NCI-H510A (cell line): ENCODE data around the gene ACOXL.
"Not testable (repeated sequence)": the region's sequence is repeated elsewhere in the genome, so short reads cannot be mapped to it uniquely, and the experiment has no call there.

ENCODE experiments used
- DNase-seq: peaks from one replicate; lab custom pipeline; 2025; lab: John Stamatoyannopoulos, UW

Gene ACOXL

GRCh38 chr2:111041398-111042202 lies 309.2 kb downstream of the ACOXL start:
- DNase-seq: no peak

GRCh38 chr2:111042261-111042660 lies 309.9 kb downstream of the ACOXL start:
- no peak for DNase-seq

- no peak for DNase-seq
Observed at GRCh38 chr2:111042772-111043771, 310.7 kb downstream of the ACOXL start.

GRCh38 chr2:111044066-111044465 lies 311.7 kb downstream of the ACOXL start:
- no peak for DNase-seq

- not testable (repeated sequence) for DNase-seq
Observed at GRCh38 chr2:111045236-111045635, 312.9 kb downstream of the ACOXL start.

- no peak for DNase-seq
Observed at GRCh38 chr2:111045771-111046444, 313.5 kb downstream of the ACOXL start.

GRCh38 chr2:111046670-111047069 lies 314.3 kb downstream of the ACOXL start:
- DNase-seq: no peak

GRCh38 chr2:111048856-111049768 lies 316.7 kb downstream of the ACOXL start:
- DNase-seq: no peak

- DNase-seq: no peak
Observed at GRCh38 chr2:111049792-111050640, 317.6 kb downstream of the ACOXL start.

GRCh38 chr2:111050701-111051376 lies 318.5 kb downstream of the ACOXL start:
- no peak for DNase-seq

GRCh38 chr2:111052621-111053020 lies 320.2 kb downstream of the ACOXL start:
- no peak for DNase-seq

GRCh38 chr2:111053266-111053665 lies 320.9 kb downstream of the ACOXL start:
- DNase-seq: no peak

- no peak for DNase-seq
Observed at GRCh38 chr2:111053825-111054515, 321.6 kb downstream of the ACOXL start.

GRCh38 chr2:111054791-111055691 lies 322.7 kb downstream of the ACOXL start:
- DNase-seq: peak; percentile 45

GRCh38 chr2:111055735-111056134 lies 323.4 kb downstream of the ACOXL start:
- DNase-seq: no peak

GRCh38 chr2:111057045-111057444 lies 324.7 kb downstream of the ACOXL start:
- no peak for DNase-seq

GRCh38 chr2:111057721-111058120 lies 325.3 kb downstream of the ACOXL start:
- no peak for DNase-seq

- no peak for DNase-seq
Observed at GRCh38 chr2:111058264-111058663, 325.9 kb downstream of the ACOXL start.
